Esophagus muscularis mucosa (tissue), 4 donors: Measurements from ENCODE around the gene SNCG. TPM values are rescaled to one million over a fixed set of nuclear protein-coding genes. Genes with fewer than 3 reads are reported as not detected.

Source experiments
- DNase-seq: peaks from one replicate; pipeline ENCODE4 v3.0.0-alpha.2; 2017; ENCODE audit errors: extremely low spot score
- H3K27ac ChIP-seq, 4 donors: fragments of 200-600 bp; sonication (generic); replicated peaks in 1 of 4; 1 replicate in 3 of 4; 2 replicates in 1 of 4; pipeline ENCODE4 v1.5.1; 2016 to 2019; ENCODE audit warnings: mild to moderate bottlenecking in 1 of 4
- H3K27me3 ChIP-seq, 4 donors: fragments of 200-600 bp; sonication (generic); one replicate each; pipeline versions ENCODE4 v1.5.1 to v1.6.0; 2016 to 2019
- H3K36me3 ChIP-seq, 4 donors: fragments of 200-600 bp; sonication (generic); one replicate each; pipeline ENCODE4 v1.5.1; 2016 to 2019
- H3K4me1 ChIP-seq, 4 donors: fragments of 200-600 bp; sonication (generic); one replicate each; pipeline ENCODE4 v1.5.1; 2016 to 2019
- H3K4me3 ChIP-seq, 4 donors: fragments of 200-600 bp; sonication (generic); 1 replicate in 2 of 4; 2 replicates in 2 of 4; pipeline ENCODE4 v1.5.1; 2016 to 2019; ENCODE audit warnings: mild to moderate bottlenecking in 4 of 4, moderate library complexity in 1 of 4
- H3K9me3 ChIP-seq, 4 donors: fragments of 200-600 bp; sonication (generic); 1 replicate in 3 of 4; 2 replicates in 1 of 4; pipeline ENCODE4 v1.5.1; 2016 to 2019
- EP300 ChIP-seq: sonication (generic); formaldehyde crosslinking; IDR thresholded peaks from one replicate; pipeline ENCODE4 v1.6.1; 2017; ENCODE audit warnings: antibody characterized with exemption
- POLR2A ChIP-seq: fragments of 450-650 bp; IDR thresholded peaks from one replicate; pipeline ENCODE4 v1.6.1; 2017; ENCODE audit warnings: antibody characterized with exemption, moderate library complexity, mild to moderate bottlenecking, low read depth
- POLR2AphosphoS5 ChIP-seq, 2 donors: sonication (generic); formaldehyde crosslinking; IDR thresholded peaks; one replicate each; pipeline ENCODE4 v1.6.1; 2017; ENCODE audit warnings: antibody characterized with exemption in 2 of 2
- WGBS: methylation state at CpG from one replicate; pipeline ENCODE4 v1.1.5; 2018; 5-methylcytosine and 5-hydroxymethylcytosine counted together
- intact Hi-C: fragments of 100-400 bp; cut with DNase I; formaldehyde crosslinking; loops from one replicate; pipeline ENCODE4 v1.15.1; 2023
- total RNA-seq, 4 donors: library from RNA; depleted of rRNA; stranded (reverse); fragments of >200 nt; gene quantifications; one replicate each; pipeline versions ENCODE4 v1.1.0 to v1.2.1, GENCODE V29; 2016
- TF ChIP-seq, protein P1 (sequence below), 3 experiments: fragments of 200-600 bp in 2 of 3; fragments of 450-650 bp in 1 of 3; sonication (generic) in 2 of 3; IDR thresholded peaks; one replicate each; pipeline ENCODE4 v1.5.1; 2017 to 2019; ENCODE audit warnings: antibody characterized with exemption in 3 of 3, mild to moderate bottlenecking in 2 of 3, moderate library complexity in 1 of 3

SNCG gene
- total RNA-seq, 4 donors from 2014 or later = 13.3 to 41.6 (median 30.6) TPM

DNA sequence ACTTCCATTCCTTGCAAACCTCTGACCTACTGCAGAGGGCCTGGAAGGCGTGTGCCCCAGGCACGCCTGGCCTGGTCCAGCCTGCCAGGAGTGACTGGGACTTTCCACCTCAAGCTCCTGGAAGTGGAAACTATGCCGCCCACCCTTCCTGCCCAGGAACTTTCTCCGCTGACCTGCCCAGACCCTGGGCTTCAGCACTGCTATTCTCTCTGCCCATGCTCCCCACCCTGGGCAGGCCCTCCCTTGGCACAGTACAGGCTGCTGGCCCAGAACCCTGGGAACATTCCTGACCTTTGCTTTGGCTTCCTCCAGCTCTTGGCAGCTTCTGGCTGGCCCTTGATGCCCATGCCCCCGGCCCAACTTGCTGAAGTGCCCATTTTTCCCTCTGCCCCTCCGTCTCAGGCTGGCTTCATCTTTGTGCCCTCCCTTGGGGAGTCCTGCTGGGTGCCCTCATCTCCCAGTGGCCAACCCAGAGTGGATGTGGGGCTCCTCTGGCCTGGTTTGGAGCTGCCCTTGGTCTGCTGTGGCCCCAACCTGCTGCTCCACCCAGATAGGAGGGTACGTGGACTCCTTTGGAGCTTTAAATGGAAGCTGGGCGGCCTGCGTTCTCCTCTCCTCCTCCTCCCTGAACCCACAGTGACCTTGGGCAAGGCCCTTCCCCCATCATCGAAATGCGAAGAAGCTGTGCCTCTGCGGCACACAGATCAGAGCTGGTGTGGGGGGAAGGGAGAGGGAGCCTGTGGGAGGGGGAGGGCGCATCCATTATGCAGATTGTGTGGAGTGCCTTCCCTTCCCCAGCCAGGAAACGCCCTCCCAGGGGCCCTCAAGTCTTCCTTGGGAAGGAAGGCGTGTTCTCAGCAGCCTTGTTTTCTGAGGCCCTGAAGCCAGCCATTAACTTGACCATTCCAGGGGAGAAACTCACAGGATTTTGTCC, 4.4 kb upstream of the SNCG start:
- H3K4me3 ChIP-seq = peak overlapping the region; percentile 2 to 55 (median 43)

DNA sequence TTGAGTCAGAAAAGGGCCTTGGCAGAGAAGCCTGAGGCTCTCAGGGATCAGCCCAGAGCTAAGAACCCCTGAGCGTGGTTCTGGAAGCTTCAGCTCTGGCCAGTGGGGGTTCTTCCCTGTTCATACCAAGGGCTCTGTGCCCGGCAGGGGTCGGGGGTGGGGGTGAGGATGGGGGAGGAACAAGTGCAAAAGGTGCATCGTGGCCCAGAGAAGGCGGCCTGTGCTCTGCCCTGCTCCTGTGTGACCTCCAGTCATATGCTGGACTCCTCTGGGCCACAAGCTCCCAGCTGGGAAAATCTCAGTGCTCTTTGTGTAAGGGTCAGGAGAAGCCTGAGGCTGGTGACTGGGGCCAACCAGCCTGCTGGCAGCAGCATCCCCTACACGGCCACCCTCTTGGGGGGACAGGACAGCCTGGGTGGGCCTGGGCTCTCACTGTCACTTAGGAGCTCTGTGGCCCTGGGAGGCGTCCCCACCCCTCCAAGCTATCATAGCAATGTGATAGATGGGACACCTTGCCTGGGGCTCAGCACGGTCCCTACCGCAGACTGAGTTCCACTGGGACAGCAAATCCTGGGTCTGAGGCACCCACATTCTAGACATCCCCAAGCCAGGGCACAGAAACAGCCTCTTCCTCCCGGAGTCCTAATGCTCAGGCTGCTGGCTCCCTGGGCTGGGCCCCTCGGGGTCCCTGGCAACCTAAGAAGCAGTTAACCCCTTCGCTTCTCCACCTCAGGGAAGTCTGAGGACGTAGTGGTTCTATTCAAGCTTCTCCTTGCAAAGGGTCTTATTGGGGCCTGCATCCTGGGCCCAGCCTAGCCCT, 3.5 kb upstream of the SNCG start:
- peaks cover 47 to 66% (median 56%) of the 10 kb centered on the region in 4 donors for H3K4me1 ChIP-seq
- H3K27ac ChIP-seq = peak overlapping the region; percentile 65 to 82 (median 75)
- 65% methylated on average over 10 of the region's 13 CpGs for WGBS
- H3K36me3 ChIP-seq = peaks cover 0 to 6% (median 0%) of the 10 kb centered on the region in 4 donors
- TF ChIP-seq POLR2AphosphoS5 (IDR thresholded peaks at IDR 0.05) (no peak), EP300 (no peak), POLR2A (no peak)
- TF ChIP-seq, protein P1, sequence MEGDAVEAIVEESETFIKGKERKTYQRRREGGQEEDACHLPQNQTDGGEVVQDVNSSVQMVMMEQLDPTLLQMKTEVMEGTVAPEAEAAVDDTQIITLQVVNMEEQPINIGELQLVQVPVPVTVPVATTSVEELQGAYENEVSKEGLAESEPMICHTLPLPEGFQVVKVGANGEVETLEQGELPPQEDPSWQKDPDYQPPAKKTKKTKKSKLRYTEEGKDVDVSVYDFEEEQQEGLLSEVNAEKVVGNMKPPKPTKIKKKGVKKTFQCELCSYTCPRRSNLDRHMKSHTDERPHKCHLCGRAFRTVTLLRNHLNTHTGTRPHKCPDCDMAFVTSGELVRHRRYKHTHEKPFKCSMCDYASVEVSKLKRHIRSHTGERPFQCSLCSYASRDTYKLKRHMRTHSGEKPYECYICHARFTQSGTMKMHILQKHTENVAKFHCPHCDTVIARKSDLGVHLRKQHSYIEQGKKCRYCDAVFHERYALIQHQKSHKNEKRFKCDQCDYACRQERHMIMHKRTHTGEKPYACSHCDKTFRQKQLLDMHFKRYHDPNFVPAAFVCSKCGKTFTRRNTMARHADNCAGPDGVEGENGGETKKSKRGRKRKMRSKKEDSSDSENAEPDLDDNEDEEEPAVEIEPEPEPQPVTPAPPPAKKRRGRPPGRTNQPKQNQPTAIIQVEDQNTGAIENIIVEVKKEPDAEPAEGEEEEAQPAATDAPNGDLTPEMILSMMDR (IDR thresholded peaks at IDR 0.05) = no peak
- intact Hi-C loops = no loop called here
- peak overlapping the region; percentile 43 to 55 (median 43) for H3K4me3 ChIP-seq
- no peak for DNase-seq
- no peaks in the 10 kb centered on the region for H3K9me3 ChIP-seq
- no peaks in the 10 kb centered on the region for H3K27me3 ChIP-seq

More for the DNA sequence above, 4.4 kb upstream of the SNCG start:
- Histone ChIP-seq H3K27ac (peak overlapping the region; percentile 65 to 82 (median 75)), H3K9me3 (no peaks in the 10 kb centered on the region), H3K4me1 (peaks cover 45 to 58% (median 49%) of the 10 kb centered on the region in 4 donors), H3K27me3 (no peaks in the 10 kb centered on the region), H3K36me3 (peaks cover 0 to 6% (median 0%) of the 10 kb centered on the region in 4 donors)
- no peak for DNase-seq
- intact Hi-C loops = no loop called here
- TF ChIP-seq, protein P1 (IDR thresholded peaks at IDR 0.05) = no peak
- peak; percentile 26 to 64 for TF ChIP-seq POLR2AphosphoS5 (IDR thresholded peaks at IDR 0.05)
- WGBS = 61% methylated on average over 14 of the region's 15 CpGs

DNA sequence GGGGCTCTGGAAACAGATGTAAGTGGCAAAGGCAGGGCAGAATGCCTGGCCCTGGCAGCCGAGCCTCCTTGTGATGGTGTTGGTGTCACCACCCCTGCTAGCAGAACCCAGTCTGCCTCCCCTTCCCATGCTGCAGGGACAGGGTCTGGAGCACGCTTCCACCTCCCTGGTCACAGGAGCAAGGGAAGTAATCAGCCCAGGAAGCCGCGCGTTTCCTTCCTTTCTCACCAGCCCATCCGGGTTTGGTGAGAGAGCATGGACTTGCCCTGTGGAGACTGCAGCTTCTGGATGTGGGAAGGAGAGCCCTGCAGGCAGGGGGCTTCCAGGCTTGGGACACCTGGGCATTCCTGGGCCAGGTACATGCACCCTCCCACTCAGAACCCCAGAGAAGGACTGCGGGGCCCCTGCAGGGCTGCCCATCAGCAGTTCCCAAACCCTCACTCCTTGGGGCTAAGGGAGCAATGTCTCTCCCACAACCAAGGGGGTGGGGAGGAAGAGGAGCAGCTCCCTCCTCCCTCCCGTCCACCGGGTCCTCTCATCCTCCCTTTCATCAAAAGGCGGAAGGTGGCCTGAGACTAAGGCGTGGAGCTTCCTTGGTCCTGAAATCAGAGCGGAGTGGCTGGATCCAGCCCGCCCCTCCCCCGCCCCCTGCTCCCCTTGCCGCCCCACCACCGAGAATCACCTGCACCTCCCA, 2.8 kb upstream of the SNCG start:
- Histone ChIP-seq H3K4me3 (peak overlapping the region; percentile 43 to 55 (median 43)), H3K4me1 (peaks cover 47 to 74% (median 64%) of the 10 kb centered on the region in 4 donors), H3K27me3 (no peaks in the 10 kb centered on the region), H3K36me3 (peaks cover 0 to 3% (median 0%) of the 10 kb centered on the region in 4 donors), H3K27ac (peak overlapping the region; percentile 65 to 82 (median 75)), H3K9me3 (no peaks in the 10 kb centered on the region)
- WGBS = 71% methylated on average over 14 of the region's 16 CpGs
- no peak for DNase-seq
- intact Hi-C loops = no loop called here
- peak; percentile 43 to 63 for TF ChIP-seq POLR2AphosphoS5 (IDR thresholded peaks at IDR 0.05)
- TF ChIP-seq POLR2A = no peak
- TF ChIP-seq EP300 = no peak
- TF ChIP-seq, protein P1 (IDR thresholded peaks at IDR 0.05) = no peak

DNA sequence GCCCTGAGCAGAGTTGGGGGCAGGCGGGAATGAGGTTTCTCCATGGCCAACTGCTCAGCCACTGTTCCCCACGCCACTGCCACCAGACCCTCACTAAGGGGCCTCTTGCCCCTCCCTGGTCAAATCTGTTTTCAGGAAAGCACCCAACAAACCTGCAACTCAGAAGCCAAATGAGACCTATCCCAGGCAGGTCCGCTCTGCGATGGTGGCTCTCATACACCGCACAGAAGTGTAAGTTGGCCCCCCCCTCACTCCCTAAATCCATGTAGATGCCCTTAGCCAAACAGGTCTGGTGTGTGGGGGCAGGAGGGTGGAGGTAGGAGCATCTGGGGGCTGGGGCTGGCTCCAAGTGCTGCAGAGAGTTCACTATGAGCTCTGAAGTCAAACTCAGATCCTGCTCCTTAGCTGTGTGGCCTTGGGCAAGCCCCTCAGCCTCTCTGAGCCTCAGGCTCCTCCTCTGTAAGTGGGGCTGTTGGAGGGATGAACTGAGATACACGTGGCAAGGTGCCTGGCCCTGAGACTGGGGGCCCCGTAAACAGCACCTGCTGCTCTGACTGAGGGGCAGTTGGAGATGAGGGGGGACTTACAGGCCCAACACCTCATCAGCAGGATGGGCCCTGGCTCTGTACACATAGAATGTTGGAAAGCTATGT, 2.1 kb upstream of the SNCG start:
- 77% methylated on average over 3 of the region's 7 CpGs for WGBS
- intact Hi-C loops = no loop called here
- TF ChIP-seq EP300 (no peak), POLR2A (no peak), POLR2AphosphoS5 (IDR thresholded peaks at IDR 0.05) (no peak)
- TF ChIP-seq, protein P1 (IDR thresholded peaks at IDR 0.05) = no peak
- peaks cover 49 to 81% (median 68%) of the 10 kb centered on the region in 4 donors for H3K4me1 ChIP-seq
- no peaks in the 10 kb centered on the region for H3K9me3 ChIP-seq
- peak overlapping the region; percentile 43 to 55 (median 43) for H3K4me3 ChIP-seq
- H3K36me3 ChIP-seq = no peaks in the 10 kb centered on the region
- H3K27me3 ChIP-seq = no peaks in the 10 kb centered on the region
- peak overlapping the region; percentile 65 to 82 (median 75) for H3K27ac ChIP-seq
- DNase-seq = no peak
